ENCODE measurements around the gene CLDN3. TPM values are rescaled to one million over a fixed set of nuclear protein-coding genes. Genes with fewer than 3 reads are reported as not detected.
A peak's percentile ranks its signal among the peaks of the same experiment; 100 is the strongest.

The CLDN3 gene
- total RNA-seq, 3 donors from 2014 or later: 81.6 to 137 TPM; not detected in 1

- Histone ChIP-seq H3K36me3 (no peaks in the 10 kb centered on the region), H3K4me1 (peaks cover 0 to 18% of the 10 kb centered on the region in 2 donors), H3K27ac (peak overlapping the region; percentile 96 to 99), H3K4me3 (peak overlapping the region in 2 of 3 donors; percentile 31 to 44), H3K9me3 (no peaks in the 10 kb centered on the region), H3K27me3 (no peaks in the 10 kb centered on the region)
- DNase-seq (ENCODE audit: low spot score in 2 of 2): peak; percentile 96
- TF ChIP-seq POLR2A (IDR thresholded peaks at IDR 0.05) (no peak), POLR2AphosphoS5 (IDR thresholded peaks at IDR 0.05) (peak in 2 of 3 donors; percentile 43 to 76)
- intact Hi-C loops (cut with DNase I; ENCODE audit: low total_unique reads): no loop called here
Observed at GRCh38 chr7:73742753-73743641, 27.1 kb downstream of the CLDN3 start.

GRCh38 chr7:73742338-73742752 is 27.7 kb downstream of the CLDN3 start:
- DNase-seq (ENCODE audit: low spot score in 2 of 2): peak; percentile 57 to 64
- intact Hi-C loops (cut with DNase I; ENCODE audit: low total_unique reads): no loop called here
- Histone ChIP-seq H3K9me3 (no peaks in the 10 kb centered on the region), H3K27ac (peak overlapping the region; percentile 96 to 99), H3K36me3 (no peaks in the 10 kb centered on the region), H3K27me3 (no peaks in the 10 kb centered on the region), H3K4me1 (peaks cover 0 to 23% of the 10 kb centered on the region in 2 donors), H3K4me3 (peak overlapping the region in 2 of 3 donors; percentile 31 to 44)
- no peak for TF ChIP-seq POLR2AphosphoS5 (IDR thresholded peaks at IDR 0.05)
- TF ChIP-seq POLR2A (IDR thresholded peaks at IDR 0.05): no peak

- Histone ChIP-seq H3K27ac (peak overlapping the region; percentile 96 to 99), H3K9me3 (no peaks in the 10 kb centered on the region), H3K27me3 (no peaks in the 10 kb centered on the region), H3K4me3 (no peak overlapping the region), H3K4me1 (peaks cover 0 to 25% of the 10 kb centered on the region in 2 donors), H3K36me3 (no peaks in the 10 kb centered on the region)
- intact Hi-C loops (cut with DNase I; ENCODE audit: low total_unique reads): no loop called here
- DNase-seq (ENCODE audit: low spot score in 2 of 2): no peak
- TF ChIP-seq POLR2AphosphoS5 (IDR thresholded peaks at IDR 0.05) (no peak), CTCF (IDR thresholded peaks at IDR 0.05) (no peak), POLR2A (IDR thresholded peaks at IDR 0.05) (no peak)
Observed at GRCh38 chr7:73741600-73741999, 28.5 kb downstream of the CLDN3 start.

- intact Hi-C loops (cut with DNase I; ENCODE audit: low total_unique reads): no loop called here
- TF ChIP-seq CTCF (IDR thresholded peaks at IDR 0.05): no peak
- peak in 1 of 2 donors; percentile 50 for DNase-seq (ENCODE audit: low spot score in 2 of 2)
- peaks cover 0 to 22% of the 10 kb centered on the region in 2 donors for H3K4me1 ChIP-seq
- no peaks in the 10 kb centered on the region for H3K9me3 ChIP-seq
- H3K27me3 ChIP-seq: no peaks in the 10 kb centered on the region
- H3K27ac ChIP-seq: peak overlapping the region; percentile 66 to 99
- no peak overlapping the region for H3K4me3 ChIP-seq
- no peaks in the 10 kb centered on the region for H3K36me3 ChIP-seq
Observed at GRCh38 chr7:73740771-73741170, 29.3 kb downstream of the CLDN3 start.

- H3K27me3 ChIP-seq: no peaks in the 10 kb centered on the region
- peak overlapping the region; percentile 66 to 99 for H3K27ac ChIP-seq
- no peaks in the 10 kb centered on the region for H3K9me3 ChIP-seq
- no peak for DNase-seq (ENCODE audit: low spot score in 2 of 2)
- TF ChIP-seq CTCF (IDR thresholded peaks at IDR 0.05) (no peak), POLR2AphosphoS5 (IDR thresholded peaks at IDR 0.05) (no peak), POLR2A (IDR thresholded peaks at IDR 0.05) (no peak)
- intact Hi-C loops (cut with DNase I; ENCODE audit: low total_unique reads): no loop called here
- H3K4me1 ChIP-seq: peaks cover 0 to 20% of the 10 kb centered on the region in 2 donors
- no peak overlapping the region for H3K4me3 ChIP-seq
- H3K36me3 ChIP-seq: no peaks in the 10 kb centered on the region
Observed at GRCh38 chr7:73740212-73740611, 29.9 kb downstream of the CLDN3 start.

- peak in 1 of 2 donors; percentile 40 for DNase-seq (ENCODE audit: low spot score in 2 of 2)
- peak overlapping the region; percentile 71 to 84 (median 73) for H3K4me3 ChIP-seq
- TF ChIP-seq CTCF (IDR thresholded peaks at IDR 0.05): no peak
- no peak for TF ChIP-seq POLR2AphosphoS5 (IDR thresholded peaks at IDR 0.05)
- no peak for TF ChIP-seq POLR2A (IDR thresholded peaks at IDR 0.05)
- peak overlapping the region; percentile 97 to 99 for H3K27ac ChIP-seq
- no peaks in the 10 kb centered on the region for H3K27me3 ChIP-seq
- no peaks in the 10 kb centered on the region for H3K9me3 ChIP-seq
- peaks cover 0 to 20% of the 10 kb centered on the region in 2 donors for H3K4me1 ChIP-seq
- no peaks in the 10 kb centered on the region for H3K36me3 ChIP-seq
- intact Hi-C loops (cut with DNase I; ENCODE audit: low total_unique reads): no loop called here
Observed at GRCh38 chr7:73739387-73739767, 30.7 kb downstream of the CLDN3 start.
